ENCODE data around the gene PTPRG.
A peak's percentile ranks its signal among the peaks of the same experiment; 100 is the strongest.

PTPRG gene

DNA sequence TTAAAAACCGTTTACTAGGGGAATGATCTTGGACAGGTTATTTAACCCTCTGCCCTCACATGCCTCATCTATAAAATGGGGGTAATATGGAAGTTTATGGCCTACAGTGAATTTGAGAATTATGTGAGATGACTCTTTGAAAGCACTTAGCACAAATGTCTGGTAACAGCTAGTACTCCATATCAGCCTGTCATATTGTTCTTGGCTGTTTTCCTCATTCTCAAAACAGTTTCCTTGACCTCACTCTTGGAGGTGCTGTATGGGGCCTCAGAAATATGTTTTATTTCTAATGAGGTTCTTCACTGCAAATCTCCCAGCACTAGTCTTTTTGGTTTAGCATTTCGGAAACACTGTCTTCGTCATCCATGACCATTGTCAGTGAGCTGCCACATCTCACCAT lies 413.8 kb downstream of the PTPRG start:
- DNase-seq: no peak
- in situ Hi-C loops (cut with MboI; ENCODE audit: low pct_unique_long_range_greater_than_20kb, low sequenced_read_pairs): no loop called here

- DNase-seq: no peak
- in situ Hi-C loops (cut with MboI; ENCODE audit: low pct_unique_long_range_greater_than_20kb, low sequenced_read_pairs): no loop called here
These were observed 414.6 kb downstream of the PTPRG start for GRCh38 chr3:61975936-61976335.

GRCh38 chr3:61978460-61979419 lies 417.4 kb downstream of the PTPRG start:
- in situ Hi-C loops (cut with MboI; ENCODE audit: low pct_unique_long_range_greater_than_20kb, low sequenced_read_pairs): no loop called here

GRCh38 chr3:61979638-61980037 lies 418.3 kb downstream of the PTPRG start:
- peak; percentile 29 for DNase-seq
- in situ Hi-C loops (cut with MboI; ENCODE audit: low pct_unique_long_range_greater_than_20kb, low sequenced_read_pairs): no loop called here

More at GRCh38 chr3:61978460-61979419, 417.4 kb downstream of the PTPRG start:
- DNase-seq: no peak

- in situ Hi-C loops (cut with MboI; ENCODE audit: low pct_unique_long_range_greater_than_20kb, low sequenced_read_pairs): no loop called here
- DNase-seq: no peak
These were observed 418.7 kb downstream of the PTPRG start for GRCh38 chr3:61980041-61980440.

DNA sequence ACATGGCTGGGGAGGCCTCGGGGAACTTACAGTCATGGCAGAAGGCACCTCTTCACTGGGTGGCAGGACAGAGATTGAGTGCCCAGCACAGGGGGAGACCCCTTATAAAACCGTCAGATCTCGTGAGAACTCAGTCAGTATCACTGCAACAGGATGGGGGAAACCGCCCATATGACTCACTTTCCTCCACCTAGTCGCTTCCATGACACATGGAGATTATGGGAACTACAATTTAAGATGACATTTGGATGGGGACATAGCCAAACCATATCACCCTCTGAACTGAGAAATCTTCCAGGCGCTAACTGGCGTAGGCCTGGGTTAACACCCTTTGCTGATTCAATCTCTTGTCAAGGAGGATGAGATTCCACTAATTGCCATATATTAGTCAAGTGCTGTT lies 419.7 kb downstream of the PTPRG start:
- in situ Hi-C loops (cut with MboI; ENCODE audit: low pct_unique_long_range_greater_than_20kb, low sequenced_read_pairs): no loop called here

DNA sequence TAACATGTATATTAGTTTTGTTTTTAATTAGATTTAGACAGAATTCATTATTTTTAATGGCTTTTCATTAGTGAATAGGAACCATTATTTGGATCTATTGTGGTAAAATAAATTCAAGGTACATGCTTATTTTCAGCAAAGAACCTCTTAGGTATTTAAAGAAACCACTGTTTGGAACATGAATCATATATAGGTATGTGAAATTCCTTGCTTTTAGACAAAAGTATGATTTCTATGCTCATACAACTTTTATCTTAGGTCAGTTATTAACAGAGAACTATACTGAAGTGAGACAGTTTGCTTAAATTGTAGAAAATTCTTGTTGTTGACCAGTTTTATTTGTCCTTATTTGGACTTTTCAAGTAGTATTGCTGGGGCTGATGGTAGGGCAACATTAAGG lies 422.1 kb downstream of the PTPRG start:
- DNase-seq: no peak
- in situ Hi-C loops (cut with MboI; ENCODE audit: low pct_unique_long_range_greater_than_20kb, low sequenced_read_pairs): no loop called here

More for the DNA sequence above, 419.7 kb downstream of the PTPRG start:
- peak; percentile 15 for DNase-seq

GRCh38 chr3:61985020-61985419 lies 423.6 kb downstream of the PTPRG start:
- in situ Hi-C loops (cut with MboI; ENCODE audit: low pct_unique_long_range_greater_than_20kb, low sequenced_read_pairs): no loop called here
- peak; percentile 68 for DNase-seq

DNA sequence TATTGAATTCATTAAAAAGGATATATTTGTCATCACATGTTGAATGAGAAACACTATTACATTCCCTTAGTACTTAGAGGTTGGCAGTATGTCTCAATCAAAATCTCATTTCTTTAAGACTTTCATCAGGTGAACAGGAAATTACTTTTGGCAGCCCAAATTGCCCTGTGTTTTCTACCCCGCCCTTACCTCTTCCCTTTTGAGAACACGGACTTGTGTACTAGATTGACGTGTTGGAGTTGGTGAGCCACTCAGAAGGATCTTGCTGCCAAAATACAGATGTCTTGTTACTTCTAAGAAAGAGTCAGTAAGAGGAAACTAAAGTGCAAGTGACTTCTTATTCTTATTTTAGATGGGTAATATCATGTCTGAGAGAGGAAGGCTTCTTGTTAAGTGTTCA lies 425.1 kb downstream of the PTPRG start:
- in situ Hi-C loops (cut with MboI; ENCODE audit: low pct_unique_long_range_greater_than_20kb, low sequenced_read_pairs): no loop called here
- no peak for DNase-seq

GRCh38 chr3:61989681-61990080 lies 428.3 kb downstream of the PTPRG start:
- in situ Hi-C loops (cut with MboI; ENCODE audit: low pct_unique_long_range_greater_than_20kb, low sequenced_read_pairs): no loop called here

DNA sequence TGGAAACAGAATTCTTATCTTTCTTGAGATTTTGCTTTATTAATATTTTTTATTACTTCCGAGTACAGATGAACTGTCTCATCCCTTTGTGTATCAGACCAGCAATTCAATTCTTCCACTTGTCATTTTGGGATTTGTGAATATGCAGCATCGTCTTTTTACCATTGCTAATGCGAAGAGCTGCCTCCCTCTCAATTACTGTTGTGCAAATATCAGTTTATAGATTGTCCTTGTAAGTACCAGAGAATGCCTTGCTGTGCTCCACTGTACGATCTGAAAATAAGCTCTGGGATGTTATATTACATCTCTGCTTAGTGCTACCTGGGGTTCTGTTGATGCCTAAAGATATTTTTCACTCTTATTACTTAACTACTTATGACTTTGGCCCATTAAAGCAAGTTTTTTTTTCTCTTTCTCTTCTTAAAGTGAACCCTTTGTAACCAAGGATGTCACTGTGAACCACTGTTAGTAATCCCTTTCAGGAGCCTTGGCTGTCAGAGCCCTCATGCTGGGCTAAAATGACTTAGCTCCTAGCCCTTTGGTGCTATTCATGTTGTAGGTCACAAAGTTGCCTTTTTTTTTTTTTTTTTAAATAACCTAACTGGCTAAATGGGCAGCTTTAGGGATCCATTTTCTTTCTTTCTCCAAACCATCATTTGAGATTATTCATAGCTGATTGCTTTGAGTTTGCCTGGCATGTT lies 429.1 kb downstream of the PTPRG start:
- in situ Hi-C loops (cut with MboI; ENCODE audit: low pct_unique_long_range_greater_than_20kb, low sequenced_read_pairs): no loop called here

More at GRCh38 chr3:61989681-61990080, 428.3 kb downstream of the PTPRG start:
- no peak for DNase-seq

GRCh38 chr3:61991706-61992105 lies 430.3 kb downstream of the PTPRG start:
- no peak for DNase-seq
- in situ Hi-C loops (cut with MboI; ENCODE audit: low pct_unique_long_range_greater_than_20kb, low sequenced_read_pairs): no loop called here

More for the DNA sequence above, 429.1 kb downstream of the PTPRG start:
- DNase-seq: no peak

GRCh38 chr3:61996366-61996765 lies 435.0 kb downstream of the PTPRG start:
- DNase-seq: no peak
- in situ Hi-C loops (cut with MboI; ENCODE audit: low pct_unique_long_range_greater_than_20kb, low sequenced_read_pairs): no loop called here

- DNase-seq: peak; percentile 35
- in situ Hi-C loops (cut with MboI; ENCODE audit: low pct_unique_long_range_greater_than_20kb, low sequenced_read_pairs): no loop called here
These were observed 435.7 kb downstream of the PTPRG start for GRCh38 chr3:61997101-61997500.

- no peak for DNase-seq
- in situ Hi-C loops (cut with MboI; ENCODE audit: low pct_unique_long_range_greater_than_20kb, low sequenced_read_pairs): no loop called here
These were observed 442.5 kb downstream of the PTPRG start for GRCh38 chr3:62003835-62004234.

GRCh38 chr3:62007036-62007435 lies 445.7 kb downstream of the PTPRG start:
- in situ Hi-C loops (cut with MboI; ENCODE audit: low pct_unique_long_range_greater_than_20kb, low sequenced_read_pairs): no loop called here
- DNase-seq: no peak

GRCh38 chr3:62010989-62011388 lies 449.6 kb downstream of the PTPRG start:
- no peak for DNase-seq
- in situ Hi-C loops (cut with MboI; ENCODE audit: low pct_unique_long_range_greater_than_20kb, low sequenced_read_pairs): no loop called here

GRCh38 chr3:62011666-62012065 lies 450.3 kb downstream of the PTPRG start:
- no peak for DNase-seq
- in situ Hi-C loops (cut with MboI; ENCODE audit: low pct_unique_long_range_greater_than_20kb, low sequenced_read_pairs): no loop called here

DNA sequence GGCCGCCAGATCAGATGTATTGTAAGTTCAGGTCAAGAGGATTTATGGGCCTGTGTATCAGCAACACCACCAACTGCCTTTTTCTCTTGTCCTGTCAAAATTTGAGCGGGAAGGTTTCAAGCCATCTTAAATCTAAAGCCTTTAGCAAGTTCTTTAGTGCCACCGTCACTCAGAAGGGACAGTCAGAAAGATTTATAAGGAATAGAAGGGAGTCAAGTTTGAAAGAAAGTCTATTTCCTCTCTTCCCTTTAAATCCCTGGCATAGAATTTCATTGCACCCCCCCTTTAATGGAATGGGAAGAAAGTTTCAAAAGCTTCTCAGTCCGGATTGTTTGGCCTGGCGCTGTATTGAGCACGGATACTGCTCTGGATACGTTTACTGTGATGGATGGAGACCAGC lies 452.6 kb downstream of the PTPRG start:
- in situ Hi-C loops (cut with MboI; ENCODE audit: low pct_unique_long_range_greater_than_20kb, low sequenced_read_pairs): no loop called here
- no peak for DNase-seq

DNA sequence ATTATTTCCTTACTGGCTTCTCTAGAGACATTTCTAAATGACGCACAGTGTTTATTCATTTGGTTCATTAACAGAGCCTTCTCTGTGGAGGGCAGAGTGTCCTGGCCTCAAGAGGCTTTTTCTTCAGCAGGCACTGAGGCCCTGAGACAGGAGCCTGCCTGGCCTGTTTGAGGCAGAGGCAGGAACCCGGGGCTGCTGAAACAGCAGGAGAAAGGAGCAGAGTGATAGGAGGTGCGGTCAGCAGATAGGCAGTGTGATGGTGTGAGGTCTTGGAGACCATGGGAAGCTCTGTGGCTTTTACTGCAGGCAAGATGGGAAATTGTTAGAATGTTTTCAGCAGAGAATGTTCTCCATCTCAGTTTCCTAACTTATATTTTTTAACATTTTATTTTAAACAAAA lies 453.7 kb downstream of the PTPRG start:
- in situ Hi-C loops (cut with MboI; ENCODE audit: low pct_unique_long_range_greater_than_20kb, low sequenced_read_pairs): no loop called here
- no peak for DNase-seq
